Mesenchymal stem cell (in vitro differentiated cells and primary cell): ENCODE measurements around the gene PTGES2.

ENCODE experiments used
- DNase-seq: peaks from one replicate; pipeline ENCODE4 v3.0.0-alpha.2; 2013
- H2AFZ ChIP-seq: one replicate; pipeline ENCODE4 v1.6.1; 2013; ENCODE audit warnings: low read depth, mild to moderate bottlenecking, control low read depth, inconsistent platforms, low read length, moderate library complexity
- H2AK5ac ChIP-seq: 2 replicates; pipeline ENCODE4 v1.6.1; 2013; ENCODE audit warnings: low read length, moderate library complexity, mild to moderate bottlenecking, inconsistent platforms; ENCODE audit not compliant: severe bottlenecking
- H2BK120ac ChIP-seq: one replicate; pipeline ENCODE4 v1.6.1; 2013; ENCODE audit warnings: low read depth, mild to moderate bottlenecking, inconsistent platforms, low read length, moderate library complexity
- H2BK12ac ChIP-seq, 2 experiments: one replicate each; pipeline ENCODE4 v1.6.1; 2013; ENCODE audit warnings: inconsistent platforms in 2 of 2, low read length in 2 of 2, mild to moderate bottlenecking in 2 of 2, moderate library complexity in 2 of 2, control low read depth in 1 of 2
- H2BK15ac ChIP-seq: one replicate; pipeline ENCODE4 v1.6.1; 2013; ENCODE audit warnings: mild to moderate bottlenecking, low read depth, inconsistent platforms; ENCODE audit not compliant: poor library complexity, severe bottlenecking
- H2BK5ac ChIP-seq: 2 replicates; pipeline ENCODE4 v1.6.1; 2013; ENCODE audit warnings: low read depth, mild to moderate bottlenecking, low read length, control low read depth, inconsistent platforms; ENCODE audit not compliant: poor library complexity, severe bottlenecking
- H3K14ac ChIP-seq, 2 experiments: one replicate each; pipeline ENCODE4 v1.6.1; 2013; ENCODE audit warnings: inconsistent platforms in 2 of 2, low read length in 2 of 2, control low read depth in 1 of 2, mild to moderate bottlenecking in 1 of 2, moderate library complexity in 1 of 2
- H3K18ac ChIP-seq, 2 experiments: one replicate each; pipeline ENCODE4 v1.6.1; 2013; ENCODE audit warnings: inconsistent platforms in 2 of 2, low read length in 2 of 2, control low read depth in 1 of 2, low read depth in 1 of 2, mild to moderate bottlenecking in 1 of 2
- H3K23ac ChIP-seq, 2 experiments: one replicate each; pipeline ENCODE4 v1.6.1; 2013; ENCODE audit warnings: inconsistent platforms in 2 of 2, low read length in 2 of 2, mild to moderate bottlenecking in 2 of 2, moderate library complexity in 2 of 2, control low read depth in 1 of 2
- H3K27ac ChIP-seq: 2 replicates; pipeline ENCODE4 v1.5.1; 2013; ENCODE audit warnings: mild to moderate bottlenecking, moderate library complexity, low read length, control low read depth, inconsistent platforms; ENCODE audit not compliant: poor library complexity, severe bottlenecking
- H3K27me3 ChIP-seq, 2 experiments: 2 replicates each; pipeline versions ENCODE4 v1.6.1 to v1.7.0; 2013; ENCODE audit warnings: low read length in 2 of 2, mild to moderate bottlenecking in 2 of 2, moderate library complexity in 2 of 2, control low read depth in 1 of 2, inconsistent platforms in 1 of 2; ENCODE audit not compliant: control insufficient read depth in 1 of 2, insufficient read depth in 1 of 2
- H3K36me3 ChIP-seq, 2 experiments: 2 replicates each; pipeline versions ENCODE4 v1.6.1 to v1.7.0; 2013; ENCODE audit warnings: low read length in 2 of 2, control low read depth in 1 of 2, inconsistent platforms in 1 of 2, low read depth in 1 of 2, mild to moderate bottlenecking in 1 of 2; ENCODE audit not compliant: insufficient read depth in 2 of 2, control insufficient read depth in 1 of 2
- H3K4ac ChIP-seq, 2 experiments: one replicate each; pipeline ENCODE4 v1.6.1; 2013; ENCODE audit warnings: inconsistent platforms in 2 of 2, low read length in 2 of 2, mild to moderate bottlenecking in 2 of 2, moderate library complexity in 2 of 2, control low read depth in 1 of 2, low read depth in 1 of 2
- H3K4me1 ChIP-seq: 2 replicates; pipeline ENCODE4 v1.6.1; 2013; ENCODE audit warnings: low read depth, low read length, control low read depth; ENCODE audit not compliant: control insufficient read depth, insufficient read depth
- H3K4me2 ChIP-seq: 2 replicates; pipeline ENCODE4 v1.6.1; 2013; ENCODE audit warnings: low read length, mild to moderate bottlenecking, inconsistent platforms; ENCODE audit not compliant: poor library complexity, severe bottlenecking
- H3K4me3 ChIP-seq, 2 experiments: 2 replicates each; pipeline versions ENCODE4 v1.5.1 to v1.7.0; 2013; ENCODE audit warnings: low read length in 2 of 2, mild to moderate bottlenecking in 2 of 2, control low read depth in 1 of 2, low read depth in 1 of 2; ENCODE audit not compliant: insufficient read depth in 1 of 2
- H3K79me1 ChIP-seq: replicated peaks from 2 replicates; pipeline ENCODE4 v1.6.1; 2013; ENCODE audit warnings: mild to moderate bottlenecking, control low read depth, low read length, inconsistent platforms; ENCODE audit not compliant: poor library complexity, severe bottlenecking
- H3K9ac ChIP-seq: 2 replicates; pipeline ENCODE4 v1.7.0; 2013; ENCODE audit warnings: mild to moderate bottlenecking, low read length, moderate library complexity
- H3K9me3 ChIP-seq: 2 replicates; pipeline ENCODE4 v1.7.0; 2013; ENCODE audit warnings: mild to moderate bottlenecking, low read length; ENCODE audit not compliant: control insufficient read depth
- H4K8ac ChIP-seq: one replicate; pipeline ENCODE4 v1.6.1; 2013; ENCODE audit warnings: inconsistent platforms, mild to moderate bottlenecking, low read length, moderate library complexity
- H4K91ac ChIP-seq: one replicate; pipeline ENCODE4 v1.6.1; 2013; ENCODE audit warnings: mild to moderate bottlenecking, low read length, inconsistent platforms
- WGBS: methylation state at CpG from one replicate; pipeline ENCODE4 v1.1.7; 2013; ENCODE audit warnings: mixed read lengths; 5-methylcytosine and 5-hydroxymethylcytosine counted together

PTGES2 gene

DNA sequence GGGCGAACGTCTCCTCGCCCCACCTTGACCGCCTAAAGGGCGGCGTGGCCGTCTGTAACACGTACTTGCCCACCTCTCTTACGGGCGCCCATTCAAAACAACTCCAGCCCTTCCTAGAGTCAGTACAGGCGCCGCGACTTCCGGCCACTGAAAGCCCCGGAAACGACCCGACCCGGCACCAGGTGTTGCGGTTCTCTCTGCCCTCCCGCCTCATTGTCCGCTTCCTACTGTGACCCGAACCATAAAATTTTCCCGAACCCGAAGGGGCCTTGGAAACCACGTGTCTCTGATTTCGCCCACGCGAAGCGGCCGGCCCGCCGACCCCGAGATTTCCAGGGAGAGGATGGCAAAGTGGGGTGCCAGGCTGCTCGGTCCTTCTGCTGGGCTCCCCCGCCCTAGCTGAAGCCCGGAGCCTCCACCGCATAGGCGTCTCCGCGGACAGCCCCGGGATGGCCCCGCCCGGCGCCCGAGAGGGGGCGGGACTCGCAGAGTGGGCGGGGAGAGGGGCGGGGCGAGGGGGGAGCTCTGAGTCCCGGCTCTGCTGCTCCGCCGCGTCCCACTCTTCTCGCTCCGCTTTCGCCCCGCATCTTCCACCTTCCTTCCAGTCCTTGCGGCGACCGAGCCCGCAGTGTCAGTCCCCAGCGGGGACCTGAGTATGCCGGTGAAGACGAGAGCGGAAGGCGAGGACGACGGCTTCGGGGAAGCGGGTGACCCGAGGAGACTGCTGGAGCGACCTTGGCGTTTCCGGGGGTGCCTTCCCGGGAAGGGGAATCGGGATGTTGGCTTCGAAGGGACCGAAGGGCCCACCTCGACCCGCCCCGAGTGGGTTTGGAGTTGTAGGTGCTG is 684 bp upstream of the PTGES2 start:
- Histone ChIP-seq H3K4me3 (peak overlapping the region; percentile 87 to 96), H2BK120ac (peak overlapping the region; percentile 95), H3K9me3 (no peaks in the 10 kb centered on the region), H3K79me1 (peaks cover 16% of the 10 kb centered on the region), H3K18ac (peak overlapping the region; percentile 98), H2BK5ac (peak overlapping the region; percentile 94), H3K4me1 (peaks cover 39% of the 10 kb centered on the region), H3K4ac (peak overlapping the region; percentile 71 to 90), H2BK12ac (peak overlapping the region; percentile 76 to 92), H3K36me3 (peaks cover 13 to 23% of the 10 kb centered on the region in 2 experiments), H3K27me3 (no peaks in the 10 kb centered on the region), H3K27ac (peak overlapping the region; percentile 93), H3K9ac (peak overlapping the region; percentile 95), H2BK15ac (peak overlapping the region; percentile 97), H2AFZ (peak overlapping the region; percentile 91), H4K91ac (peak overlapping the region; percentile 95), H2AK5ac (no peak overlapping the region), H3K4me2 (peak overlapping the region; percentile 73), H3K23ac (peak overlapping the region in 1 of 2 experiments; percentile 95), H3K14ac (peak overlapping the region; percentile 81 to 91), H4K8ac (peak overlapping the region; percentile 94)
- peak; percentile 94 for DNase-seq
- 0% methylated on average over 59 of the region's 82 CpGs for WGBS

DNA sequence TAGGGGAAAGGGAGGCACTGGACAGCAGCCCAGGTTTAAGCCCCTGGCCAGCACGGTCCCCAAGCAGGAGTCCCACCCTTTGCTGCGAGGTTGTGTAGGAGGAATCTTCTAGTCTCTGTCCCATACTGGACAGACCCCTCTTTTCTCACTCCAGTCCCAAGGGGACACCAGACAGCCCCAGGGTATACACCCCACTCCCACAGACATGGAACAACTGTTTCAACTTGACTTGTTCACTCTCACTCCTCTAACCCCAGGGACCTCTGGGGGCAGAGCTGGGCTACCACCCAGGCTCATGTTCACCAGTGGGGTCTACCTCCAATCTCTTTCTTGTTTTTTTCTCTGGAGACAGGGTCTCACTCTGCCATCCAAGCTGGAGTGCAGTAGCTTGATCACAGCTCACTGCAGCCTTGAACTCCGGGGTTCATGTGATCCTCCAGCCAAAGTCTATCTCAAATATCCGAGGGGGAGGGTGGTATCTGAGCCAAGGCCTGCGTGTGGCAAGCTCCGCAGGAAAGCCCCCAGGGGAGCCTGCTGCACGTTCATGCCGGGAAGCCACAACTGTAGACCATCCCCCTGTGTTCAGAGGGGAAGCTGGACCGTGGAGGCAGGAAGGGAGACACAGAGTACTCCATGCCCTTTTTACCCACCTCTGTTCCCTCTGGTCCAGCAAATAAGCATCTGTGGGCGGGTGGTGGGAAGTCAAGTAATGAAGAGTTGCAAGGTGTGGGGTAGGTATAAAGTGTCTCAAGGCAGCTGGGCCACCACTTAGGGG is 1.8 kb downstream of the PTGES2 start:
- Histone ChIP-seq H3K79me1 (peaks cover 24% of the 10 kb centered on the region), H3K9ac (peak overlapping the region; percentile 43), H4K8ac (no peak overlapping the region), H3K14ac (no peak overlapping the region), H3K18ac (no peak overlapping the region), H3K36me3 (peaks cover 35 to 48% of the 10 kb centered on the region in 2 experiments), H3K27me3 (no peaks in the 10 kb centered on the region), H2BK12ac (no peak overlapping the region), H2BK5ac (no peak overlapping the region), H3K4ac (no peak overlapping the region), H3K4me1 (peaks cover 27% of the 10 kb centered on the region), H3K27ac (no peak overlapping the region), H4K91ac (no peak overlapping the region), H2BK15ac (no peak overlapping the region), H3K23ac (no peak overlapping the region), H2AK5ac (no peak overlapping the region), H2BK120ac (no peak overlapping the region), H3K9me3 (no peaks in the 10 kb centered on the region), H3K4me3 (peak overlapping the region in 1 of 2 experiments; percentile 62), H3K4me2 (peak overlapping the region; percentile 13), H2AFZ (no peak overlapping the region)
- DNase-seq = no peak
- WGBS = 80% methylated on average over 8 of the region's 10 CpGs

DNA sequence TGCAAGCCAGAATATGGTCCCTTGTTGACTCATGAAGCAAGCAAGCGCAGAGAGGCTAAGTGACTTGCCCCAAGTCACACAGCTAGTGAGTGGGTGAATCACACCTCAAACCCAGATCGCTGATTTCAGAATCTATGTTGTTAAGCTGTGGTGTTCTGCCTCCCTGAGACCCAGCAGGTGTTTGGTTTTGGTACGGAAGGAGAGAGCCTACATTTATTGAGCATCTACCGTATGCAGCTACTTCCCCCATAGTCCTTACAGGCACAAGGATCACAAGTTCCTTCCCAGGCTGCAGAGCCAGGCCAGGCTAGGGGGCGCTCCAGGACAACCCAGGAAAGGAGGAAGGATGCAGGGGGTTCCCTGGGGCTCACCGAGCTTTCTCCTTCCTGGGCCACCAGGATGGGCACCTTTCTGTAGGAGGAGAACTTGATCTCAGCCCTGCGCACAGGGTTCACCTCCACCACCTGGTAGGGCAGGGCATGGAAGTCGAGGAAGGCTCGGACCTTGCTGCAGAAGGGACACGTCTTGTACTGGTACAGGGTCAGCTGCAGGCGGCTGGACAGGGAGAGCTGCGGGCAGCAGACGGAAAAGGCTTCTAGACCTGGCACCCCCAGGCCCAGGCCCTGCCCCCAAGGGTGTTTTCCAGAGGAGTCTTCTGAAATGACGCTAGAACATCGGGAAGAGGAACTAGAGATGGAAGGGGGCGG is 2.5 kb downstream of the PTGES2 start:
- Histone ChIP-seq H3K9me3 (no peaks in the 10 kb centered on the region), H3K18ac (no peak overlapping the region), H3K27ac (no peak overlapping the region), H2AK5ac (no peak overlapping the region), H3K23ac (no peak overlapping the region), H3K79me1 (peaks cover 24% of the 10 kb centered on the region), H4K91ac (no peak overlapping the region), H4K8ac (no peak overlapping the region), H3K14ac (no peak overlapping the region), H2BK120ac (no peak overlapping the region), H3K4me2 (no peak overlapping the region), H2BK12ac (no peak overlapping the region), H3K4me1 (peaks cover 24% of the 10 kb centered on the region), H3K27me3 (no peaks in the 10 kb centered on the region), H3K9ac (no peak overlapping the region), H2BK5ac (no peak overlapping the region), H3K4ac (no peak overlapping the region), H3K36me3 (peaks cover 41 to 55% of the 10 kb centered on the region in 2 experiments), H3K4me3 (peak overlapping the region in 1 of 2 experiments; percentile 62), H2BK15ac (no peak overlapping the region), H2AFZ (no peak overlapping the region)
- 90% methylated on average over 14 of the region's 16 CpGs for WGBS
- peak; percentile 56 for DNase-seq
